Left renal cortex interstitium (tissue), 4 donors: ENCODE results near the gene SLC35B2. TPM values are rescaled to one million over a fixed set of nuclear protein-coding genes. Genes with fewer than 3 reads are reported as not detected.

Experiments used
- DNase-seq, 4 donors: peaks; one replicate each; pipeline ENCODE4 v3.0.0-alpha.2; 2013; ENCODE audit warnings: low read depth in 4 of 4, low spot score in 2 of 4, missing footprints in 1 of 4
- polyA plus RNA-seq, 4 donors: library from polyadenylated mRNA; unstranded; fragments of 120-200 nt; gene quantifications; one replicate each; pipeline ENCODE4 v1.2.1, GENCODE V29; 2013; ENCODE audit not compliant: insufficient read length in 4 of 4

The SLC35B2 gene
- polyA plus RNA-seq, 4 donors: 48.9 to 68.1 (median 58.1) TPM

- DNase-seq: no peak
These were observed 33.0 kb downstream of the SLC35B2 start for GRCh38 chr6:44224029-44224964.

- no peak for DNase-seq
These were observed 33.9 kb downstream of the SLC35B2 start, which contains the start of gene SLC29A1 for GRCh38 chr6:44223319-44224028. SLC29A1 (plus strand) TSS chr6:44223595; CDS start chr6:44227314, 3,719 bp downstream.

GRCh38 chr6:44222486-44223318, 34.6 kb downstream of the SLC35B2 start:
- DNase-seq: no peak

DNA sequence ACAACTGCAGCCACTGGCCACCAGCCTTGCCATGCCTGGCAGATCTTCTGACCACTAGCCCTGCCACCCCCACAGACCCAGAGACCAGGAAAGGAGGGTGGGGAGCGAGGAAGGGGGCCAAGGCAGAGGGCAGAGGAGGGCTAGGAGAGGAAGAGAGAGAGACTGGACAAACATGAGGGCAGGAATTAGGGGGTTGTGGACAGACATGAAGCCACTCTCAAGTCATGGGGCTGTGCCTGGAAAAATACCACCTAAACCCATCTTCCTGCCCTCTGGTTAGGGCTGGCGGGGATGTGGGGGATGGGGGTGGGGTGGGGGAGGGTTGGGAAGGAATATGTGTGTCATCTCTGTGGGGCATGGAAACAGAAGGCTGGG, 35.4 kb downstream of the SLC35B2 start:
- no peak for DNase-seq

DNA sequence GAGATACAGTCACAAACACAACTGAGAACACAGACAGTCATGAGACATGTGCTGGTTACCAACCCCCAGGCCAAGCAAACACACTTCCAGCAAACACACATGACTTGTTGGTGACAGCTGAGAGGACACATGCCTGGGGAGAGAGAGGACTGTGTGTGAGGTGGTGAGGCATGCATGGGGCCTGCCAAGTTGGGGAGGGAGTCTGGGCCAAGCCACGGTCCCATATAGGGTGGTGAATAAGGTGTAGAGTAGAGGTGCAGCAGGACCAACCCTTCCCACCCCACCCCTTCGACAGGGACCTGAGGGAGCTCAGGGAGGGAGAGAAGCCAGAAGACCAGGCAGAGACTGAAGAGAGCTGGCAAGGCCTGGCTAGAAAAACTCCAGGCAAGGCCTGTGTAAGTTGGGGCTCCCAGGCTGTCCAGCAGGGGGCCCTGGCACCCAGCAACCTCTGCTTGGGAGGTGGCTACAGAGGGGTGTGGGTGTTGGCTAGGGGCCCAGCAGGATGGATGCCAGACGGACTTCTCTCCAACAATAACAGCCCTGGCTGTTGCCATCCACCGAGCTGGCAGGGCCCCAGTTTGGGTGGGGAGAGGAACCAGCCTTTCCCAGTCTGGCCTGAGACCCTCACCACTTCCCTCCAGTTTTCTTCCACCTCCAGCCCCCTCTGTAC, 35.9 kb downstream of the SLC35B2 start:
- no peak for DNase-seq

GRCh38 chr6:44220913-44221290, 36.4 kb downstream of the SLC35B2 start:
- no peak for DNase-seq

- DNase-seq: no peak
These were observed 37.2 kb downstream of the SLC35B2 start for GRCh38 chr6:44219815-44220784.

DNA sequence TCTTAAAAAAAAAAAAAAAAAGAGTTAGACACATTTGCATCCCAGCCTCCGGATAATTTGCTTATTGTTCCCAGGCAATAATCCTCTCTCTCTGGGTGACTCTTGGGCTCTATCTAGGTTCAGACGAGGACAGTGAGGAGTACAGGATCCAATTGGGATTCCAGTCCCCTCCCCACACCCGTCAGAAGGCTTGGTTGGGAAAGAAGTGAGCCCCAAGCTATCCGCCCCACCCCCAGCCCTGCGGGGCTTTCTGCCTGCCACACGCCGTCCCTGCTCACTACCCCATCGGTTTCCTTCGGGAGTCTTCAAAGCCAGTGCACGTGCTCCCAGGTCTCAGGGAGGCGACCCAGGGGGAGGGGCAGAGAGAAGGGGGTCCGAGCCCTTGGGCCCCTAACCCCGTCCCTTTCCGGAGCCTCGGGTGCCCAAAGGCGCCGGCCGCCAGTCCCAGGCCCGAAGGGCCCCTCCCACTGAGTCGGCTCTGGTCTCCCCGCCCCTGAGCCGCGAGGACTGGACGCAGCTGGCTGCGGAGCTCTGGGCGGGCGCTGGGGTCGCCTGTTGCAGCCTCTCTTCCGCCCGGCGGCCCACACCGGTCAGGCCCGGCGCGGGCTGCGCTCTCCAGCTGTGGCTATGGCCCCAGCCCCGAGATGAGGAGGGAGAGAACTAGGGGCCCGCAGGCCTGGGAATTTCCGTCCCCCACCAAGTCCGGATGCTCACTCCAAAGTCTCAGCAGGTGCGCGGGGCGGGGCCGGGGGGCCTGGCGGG, 38.1 kb downstream of the SLC35B2 start:
- peak in 2 of 4 donors; percentile 82 to 83 for DNase-seq

DNA sequence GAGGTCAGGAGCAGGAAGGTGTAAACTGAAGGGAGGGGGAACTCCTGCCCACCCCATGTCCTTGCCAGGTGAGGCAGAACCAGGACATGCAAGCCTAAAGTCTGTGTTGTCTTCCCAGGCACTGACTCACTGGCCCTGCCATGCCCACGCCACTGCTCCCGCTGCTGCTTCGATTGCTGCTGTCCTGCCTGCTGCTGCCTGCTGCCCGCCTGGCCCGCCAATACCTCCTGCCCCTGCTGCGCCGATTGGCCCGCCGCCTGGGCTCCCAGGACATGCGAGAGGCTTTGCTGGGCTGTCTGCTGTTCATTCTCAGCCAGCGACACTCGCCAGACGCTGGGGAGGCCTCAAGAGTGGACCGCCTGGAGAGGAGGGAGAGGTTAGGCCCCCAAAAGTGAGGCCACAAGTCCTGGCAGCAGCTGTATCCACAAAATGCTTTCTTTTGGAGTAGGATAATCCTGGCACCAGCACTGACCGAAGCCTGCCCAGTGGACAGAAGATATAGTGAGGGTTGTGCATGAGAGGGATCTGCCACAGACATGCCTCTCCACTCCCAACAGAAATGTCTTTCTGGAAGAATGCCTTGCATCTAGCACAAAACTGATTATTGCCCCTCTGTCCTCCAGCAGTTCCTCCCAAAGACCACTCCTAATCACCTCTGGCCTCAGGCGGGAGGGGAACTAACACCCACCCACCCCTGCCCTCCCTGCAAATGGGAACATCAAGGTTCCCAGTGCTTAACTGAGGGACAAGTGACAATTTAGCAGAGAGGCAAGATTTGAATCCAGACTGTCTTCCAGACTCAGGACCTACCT, 39.8 kb downstream of the SLC35B2 start:
- DNase-seq: no peak

DNA sequence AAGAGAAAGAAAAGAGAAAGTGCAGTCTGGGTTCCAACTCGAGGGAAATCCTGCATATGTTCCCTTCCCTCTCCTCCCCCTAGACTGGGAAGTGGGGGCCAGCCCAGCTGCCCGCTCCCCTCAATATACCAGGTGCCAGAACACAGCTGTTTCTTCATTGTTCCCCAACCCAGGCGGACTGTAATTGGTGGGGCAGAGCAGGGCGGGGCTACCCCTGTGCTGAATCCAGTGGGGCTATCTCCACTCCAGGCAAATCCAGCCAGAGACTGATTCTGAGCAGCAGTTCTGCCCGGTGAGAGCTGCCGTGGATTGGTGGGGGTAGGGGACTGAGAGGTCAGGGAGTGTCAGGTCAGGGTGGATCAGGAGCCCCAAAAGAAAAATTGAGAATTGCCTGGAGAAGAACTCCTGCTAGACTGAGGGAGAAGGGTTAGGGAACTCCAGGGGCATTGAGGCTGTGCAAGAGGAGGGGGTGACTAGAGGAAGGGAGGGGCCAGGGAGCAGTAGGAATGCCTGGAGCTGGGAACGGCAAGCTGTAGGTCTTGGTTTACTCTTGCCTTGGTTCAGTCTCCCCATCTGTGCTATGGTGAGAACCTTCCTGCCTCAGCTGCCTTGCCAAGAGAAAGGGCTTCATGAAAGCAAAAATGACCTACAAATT, 40.5 kb downstream of the SLC35B2 start, which contains the start of gene MYMX:
Gene MYMX (plus strand): TSS at position 250 of the 655 bp plus-strand sequence. CDS start 546 bp downstream, outside the sequence.
- no peak for DNase-seq

DNA sequence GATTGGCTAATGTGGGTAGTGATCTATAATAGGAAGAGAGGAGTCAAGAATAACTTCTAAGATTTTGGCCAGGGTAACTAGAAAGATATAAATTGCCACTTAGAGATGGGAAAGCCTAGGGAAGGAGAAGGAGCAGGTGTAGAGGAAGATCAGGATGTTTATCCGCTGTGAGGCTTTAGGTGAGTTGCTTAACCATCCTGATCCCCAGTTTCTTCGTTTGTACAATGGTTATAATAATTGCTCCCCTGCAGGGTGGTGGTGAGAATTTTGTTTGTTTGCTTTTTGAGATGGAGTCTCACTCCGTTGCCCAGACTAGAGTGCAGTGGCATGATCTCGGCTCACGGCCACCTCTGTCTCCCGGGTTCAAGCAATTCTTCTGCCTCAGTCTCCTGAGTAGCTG, 43.0 kb downstream of the SLC35B2 start:
- DNase-seq: no peak

GRCh38 chr6:44211284-44211683, 46.0 kb downstream of the SLC35B2 start:
- DNase-seq: no peak

- DNase-seq: no peak
These were observed 49.4 kb downstream of the SLC35B2 start for GRCh38 chr6:44207966-44208365.
